NCI-H2029 (cell line): ENCODE data around the gene STARD13.
A peak's percentile ranks its signal among the peaks of the same experiment; 100 is the strongest.

Source experiments
- DNase-seq: peaks from one replicate; lab custom pipeline; 2025; lab: John Stamatoyannopoulos, UW

STARD13 gene

DNA sequence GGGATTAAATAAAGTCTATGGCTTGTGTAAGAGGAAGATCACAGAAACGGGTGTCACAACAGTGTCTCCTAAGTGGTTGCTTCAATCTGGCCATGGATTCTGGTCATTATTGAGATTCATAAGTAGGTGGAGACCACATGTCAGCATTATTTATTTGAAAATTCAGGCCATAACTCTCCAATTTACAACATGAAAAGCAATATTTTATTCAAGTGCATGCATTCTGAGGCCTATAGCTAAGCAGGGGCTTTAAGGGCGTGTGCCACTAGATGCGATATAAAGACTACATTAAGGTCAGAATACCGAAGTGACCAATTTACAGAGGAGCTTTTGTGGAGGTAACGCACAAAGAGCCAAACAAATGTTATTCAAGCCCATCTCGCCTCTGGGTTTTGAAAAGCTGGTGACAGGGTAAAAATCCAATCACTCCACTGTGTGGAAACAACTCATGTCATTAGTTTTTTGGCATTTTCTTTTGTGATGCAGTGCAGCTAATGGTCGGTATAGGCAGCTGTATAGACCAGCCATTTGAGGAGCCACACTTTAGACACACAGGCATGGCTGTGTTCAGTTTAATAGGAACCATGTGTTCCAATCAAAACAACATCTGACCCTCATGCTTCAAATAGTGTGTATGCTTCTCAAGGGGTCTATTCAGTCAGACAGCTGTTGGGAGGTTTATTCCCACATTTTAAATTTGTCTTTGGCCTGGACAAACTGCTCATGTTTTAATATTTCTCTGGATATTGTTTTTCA, 145.6 kb downstream of the STARD13 start:
- DNase-seq = no peak

DNA sequence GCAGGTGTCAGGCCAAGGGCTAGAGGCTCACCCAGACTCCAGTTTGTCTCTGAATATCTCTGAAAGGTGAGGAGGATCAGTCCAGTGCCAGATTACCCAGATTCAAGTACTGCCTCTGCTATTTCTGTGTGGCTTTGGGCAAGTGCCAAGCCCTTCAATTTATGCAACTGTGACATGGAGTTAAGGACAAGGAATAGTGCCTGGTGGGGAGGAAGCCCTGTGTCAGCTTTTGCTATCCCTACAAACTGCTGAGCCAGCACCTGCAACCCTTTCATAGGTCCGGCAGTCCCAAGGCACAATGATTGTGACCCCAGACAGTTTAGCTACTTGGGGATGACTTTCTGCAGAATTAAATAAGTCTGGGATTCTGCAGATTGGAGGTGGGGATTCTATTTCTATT, 146.4 kb downstream of the STARD13 start:
- peak; percentile 5 for DNase-seq

DNA sequence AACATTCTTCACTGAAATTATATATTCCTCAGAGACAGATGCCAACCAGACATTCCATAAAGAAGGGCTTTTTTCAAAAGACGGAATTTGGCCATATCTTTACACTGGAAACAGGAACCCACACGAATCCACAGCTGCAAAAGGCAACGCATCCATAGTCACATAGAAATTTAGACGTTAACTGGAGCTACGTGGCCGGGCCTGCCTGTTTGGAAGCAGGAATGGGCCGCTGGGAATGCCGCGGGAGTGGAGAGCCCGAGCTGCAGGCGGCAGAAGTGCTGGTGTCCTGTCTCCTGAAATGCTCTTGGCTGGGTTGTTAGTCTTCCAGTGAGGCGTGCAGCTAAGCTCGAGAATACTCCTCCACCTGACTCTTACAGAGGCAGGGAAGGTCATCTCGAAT, 147.1 kb downstream of the STARD13 start:
- no peak for DNase-seq

DNA sequence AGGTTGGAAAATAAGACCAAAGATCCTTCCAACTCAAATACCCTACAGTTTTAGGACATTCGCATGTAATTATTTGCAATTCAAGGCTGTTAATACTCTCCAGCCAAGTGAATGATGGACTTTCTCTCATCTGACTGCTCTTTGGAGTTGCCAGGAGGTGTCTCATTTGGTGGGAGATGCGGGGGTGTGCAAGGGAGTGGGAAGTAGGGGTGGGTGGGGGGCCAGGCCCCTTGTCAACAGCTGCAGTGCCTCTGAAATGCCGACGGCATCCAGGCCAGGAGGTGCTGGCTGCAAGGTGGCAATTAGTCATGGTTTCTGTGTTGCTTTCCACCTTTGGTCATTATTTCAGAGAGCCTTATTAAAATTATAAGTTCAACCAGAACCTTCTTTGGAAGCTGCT, 147.8 kb downstream of the STARD13 start:
- DNase-seq = no peak

DNA sequence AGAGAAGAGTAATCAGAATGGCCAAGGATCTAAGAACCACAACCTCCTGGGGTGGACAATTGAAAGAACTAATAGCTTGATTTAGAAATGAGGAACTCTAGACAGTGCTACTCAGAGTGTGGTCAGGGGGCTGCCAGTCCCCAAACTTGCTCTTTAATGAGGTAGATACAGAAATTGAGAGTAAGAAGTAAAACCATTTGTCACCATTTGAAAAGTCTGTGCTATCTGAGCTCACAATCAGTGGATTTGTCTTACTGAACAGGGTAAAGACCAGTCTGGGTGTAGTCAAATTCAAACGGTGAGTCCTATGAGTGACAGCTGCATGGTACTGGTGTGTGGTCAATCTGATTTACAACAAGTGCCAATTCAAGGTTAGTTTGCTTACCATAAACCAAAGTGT, 150.5 kb downstream of the STARD13 start:
- no peak for DNase-seq

DNA sequence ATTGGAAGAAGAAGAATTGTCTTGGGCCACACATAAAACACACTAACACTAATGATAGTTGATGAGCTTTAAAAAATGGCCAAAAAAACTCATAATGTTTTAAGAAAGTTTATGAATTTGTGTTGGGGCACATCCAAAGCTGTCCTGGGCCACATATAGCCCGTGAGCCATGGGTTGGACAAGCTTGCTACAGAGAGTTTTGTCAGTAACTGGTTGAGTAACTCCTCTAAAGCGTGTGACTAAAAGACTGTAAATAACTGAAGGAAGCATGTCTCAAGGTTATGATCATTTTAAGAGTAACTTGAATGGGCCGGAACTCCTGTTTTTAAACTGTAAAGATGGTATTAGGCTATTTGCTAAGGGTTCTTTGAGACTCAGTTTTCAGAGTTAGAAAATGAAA, 151.3 kb downstream of the STARD13 start:
- no peak for DNase-seq

DNA sequence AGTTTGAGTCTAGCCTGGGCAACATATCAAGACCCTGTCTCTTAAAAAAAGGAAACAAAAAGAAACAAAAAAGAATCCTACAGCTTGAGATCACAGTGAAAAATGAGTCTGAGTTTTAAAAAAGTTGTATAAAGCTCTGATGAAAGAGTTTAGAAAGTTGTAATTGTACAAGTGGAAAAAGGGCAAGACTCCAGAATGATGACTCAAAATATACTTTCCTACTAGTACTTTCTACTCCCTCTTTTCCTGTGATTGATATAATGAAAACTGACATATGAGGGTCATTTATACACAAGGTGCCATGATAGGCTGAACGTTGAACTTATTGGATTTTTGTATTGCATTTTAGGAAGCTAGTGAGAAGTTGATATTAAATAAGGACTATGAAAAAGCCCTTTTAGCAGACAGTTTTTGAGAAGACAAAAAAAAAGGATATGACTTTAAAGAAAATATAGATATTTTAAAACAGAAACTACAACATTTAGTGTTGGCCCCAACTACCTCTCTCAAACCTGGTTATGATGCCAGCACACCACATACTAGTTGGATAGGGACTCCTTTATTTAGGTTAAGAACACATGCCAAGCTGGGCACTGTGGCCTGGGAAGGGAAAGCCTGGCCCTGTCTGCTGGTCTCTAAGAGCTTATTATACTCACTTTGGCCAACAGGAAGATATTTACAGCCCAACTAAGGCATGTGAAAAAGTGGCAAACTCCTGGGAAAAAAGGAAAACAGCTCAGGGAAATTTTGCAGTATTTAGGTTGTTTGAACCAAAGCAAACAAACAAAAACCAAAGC, 152.7 kb downstream of the STARD13 start:
- no peak for DNase-seq

DNA sequence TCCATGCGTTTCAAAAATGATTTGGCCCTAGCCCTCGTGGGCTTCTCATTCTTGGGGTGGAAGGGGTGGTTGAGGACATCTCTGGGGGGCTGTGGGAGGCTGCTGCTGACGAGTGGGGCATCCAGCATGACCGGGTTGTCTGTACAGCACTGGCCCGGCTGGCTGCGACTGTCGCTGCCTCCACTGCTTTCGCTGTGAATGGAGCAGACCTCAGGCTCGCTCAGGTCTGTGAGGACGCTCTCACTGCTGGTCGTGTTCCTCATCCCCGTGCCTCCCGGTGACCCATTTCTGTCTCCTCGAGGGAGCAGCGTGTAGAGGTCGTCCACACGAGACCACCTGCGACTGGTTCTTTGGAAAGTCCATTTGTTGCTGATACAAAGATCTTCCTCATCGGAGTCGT, 155.7 kb downstream of the STARD13 start:
- DNase-seq = no peak

DNA sequence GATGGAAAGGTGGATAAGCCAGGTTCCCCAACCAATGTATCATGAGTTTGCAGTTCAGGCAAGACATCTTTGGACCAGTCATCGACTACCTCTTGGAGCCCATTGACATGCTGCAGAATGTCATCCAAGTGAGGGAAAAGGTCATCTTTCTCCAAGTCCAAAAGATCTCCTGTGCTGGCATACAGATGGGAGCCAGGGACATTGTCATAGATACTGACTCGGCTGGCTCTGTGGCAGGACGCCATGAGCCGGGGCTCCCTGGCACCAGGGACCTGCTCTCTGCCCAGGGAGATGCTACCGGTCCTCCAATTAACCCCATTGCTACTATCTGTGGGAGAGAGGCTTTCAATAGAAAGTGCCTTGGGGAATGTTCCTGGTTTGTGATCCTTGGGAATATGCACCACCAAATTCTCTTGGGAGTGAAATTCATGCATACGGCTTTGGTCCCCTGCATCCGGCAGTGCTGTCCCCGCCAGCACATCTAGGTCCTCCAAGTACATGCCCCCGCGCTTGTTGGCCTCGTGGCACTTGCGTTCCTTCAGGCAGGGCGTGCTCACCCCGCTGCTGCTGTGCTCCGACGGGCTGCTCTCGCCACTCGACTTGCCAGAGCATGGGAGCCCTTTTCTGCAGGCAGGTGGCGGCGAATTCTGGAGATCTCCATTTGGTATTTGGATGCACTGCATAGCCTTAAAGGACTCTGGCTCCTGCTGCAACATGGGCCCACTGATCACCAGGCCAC, 156.3 kb downstream of the STARD13 start:
- DNase-seq = no peak

DNA sequence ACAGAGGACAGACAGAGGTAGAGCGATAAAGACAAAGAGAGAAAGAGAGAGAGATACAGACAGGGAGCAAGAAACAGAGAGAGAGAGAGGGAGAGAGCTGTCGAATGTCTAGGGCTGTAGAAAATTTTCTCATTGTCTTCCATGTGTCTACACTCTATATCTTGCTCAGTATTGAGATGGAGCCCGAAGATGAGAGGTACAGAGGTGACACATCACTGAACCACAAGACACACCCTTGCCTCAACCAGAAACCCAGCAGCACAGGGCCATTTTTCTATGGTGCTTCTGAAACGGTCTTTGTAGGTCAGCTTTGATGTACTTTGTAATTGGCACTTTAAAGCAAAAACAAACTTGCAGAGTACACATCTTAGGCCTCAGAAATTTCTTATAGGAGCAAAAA, 157.4 kb downstream of the STARD13 start:
- no peak for DNase-seq

DNA sequence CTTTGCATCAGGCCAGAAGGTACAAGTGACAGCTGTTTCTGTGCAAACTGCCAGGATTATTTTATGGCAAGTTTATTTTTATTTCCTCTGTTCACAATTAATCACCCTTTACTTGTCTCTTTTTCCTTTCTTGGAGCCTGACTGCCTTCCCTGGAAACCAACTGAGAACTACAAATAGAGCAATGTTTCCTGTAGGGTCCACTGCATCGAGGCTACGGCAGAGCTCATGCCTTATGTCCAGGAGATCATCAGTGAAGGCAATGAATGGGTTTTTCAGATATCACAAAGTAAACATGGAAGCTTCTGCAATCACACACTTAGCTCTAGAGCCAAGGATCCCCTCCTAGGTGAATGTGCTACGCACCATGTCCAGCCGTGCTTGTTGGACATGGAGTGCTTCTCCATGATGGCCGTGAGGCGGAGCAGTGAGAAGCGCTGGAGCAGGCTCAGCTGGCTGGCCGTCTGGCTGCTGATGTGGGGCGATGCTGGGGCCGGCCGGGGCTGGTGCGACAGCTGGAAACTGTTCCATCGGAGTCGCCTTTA, 158.5 kb downstream of the STARD13 start:
- no peak for DNase-seq

DNA sequence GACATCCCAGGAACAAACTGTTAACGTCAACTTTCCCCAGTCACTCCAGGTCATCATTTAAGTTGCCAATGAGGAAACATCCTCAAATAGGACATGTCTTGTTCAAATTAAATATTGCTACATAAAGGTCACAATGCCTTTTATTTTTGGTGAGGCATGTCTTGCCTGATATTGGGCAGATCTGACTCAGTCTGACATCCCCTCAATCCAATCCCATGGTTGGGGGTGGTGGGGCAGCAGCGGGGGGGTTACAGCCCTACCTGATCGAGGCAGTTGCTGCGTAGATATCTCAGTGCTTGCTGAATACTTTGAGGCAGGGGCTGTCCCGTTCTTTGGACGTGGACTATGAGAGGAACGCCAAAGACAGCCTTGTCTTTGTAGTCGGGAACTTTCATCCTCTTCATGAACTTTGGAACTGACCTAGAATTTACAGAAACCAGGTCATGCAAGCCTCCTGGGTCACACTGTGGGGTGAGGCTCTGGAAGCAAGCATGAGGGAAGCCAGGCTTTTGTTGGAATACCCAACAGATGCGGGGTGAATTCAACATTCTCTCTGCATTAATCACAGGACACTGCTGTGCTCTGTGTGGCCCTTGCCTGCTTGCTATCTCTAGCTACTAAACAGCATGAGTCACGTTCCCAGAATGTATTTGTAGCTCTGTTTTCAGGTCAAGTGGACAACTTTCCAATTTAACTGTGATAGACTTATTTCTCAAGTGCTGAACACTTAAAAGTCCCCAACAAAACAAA, 159.6 kb downstream of the STARD13 start:
- DNase-seq = no peak

DNA sequence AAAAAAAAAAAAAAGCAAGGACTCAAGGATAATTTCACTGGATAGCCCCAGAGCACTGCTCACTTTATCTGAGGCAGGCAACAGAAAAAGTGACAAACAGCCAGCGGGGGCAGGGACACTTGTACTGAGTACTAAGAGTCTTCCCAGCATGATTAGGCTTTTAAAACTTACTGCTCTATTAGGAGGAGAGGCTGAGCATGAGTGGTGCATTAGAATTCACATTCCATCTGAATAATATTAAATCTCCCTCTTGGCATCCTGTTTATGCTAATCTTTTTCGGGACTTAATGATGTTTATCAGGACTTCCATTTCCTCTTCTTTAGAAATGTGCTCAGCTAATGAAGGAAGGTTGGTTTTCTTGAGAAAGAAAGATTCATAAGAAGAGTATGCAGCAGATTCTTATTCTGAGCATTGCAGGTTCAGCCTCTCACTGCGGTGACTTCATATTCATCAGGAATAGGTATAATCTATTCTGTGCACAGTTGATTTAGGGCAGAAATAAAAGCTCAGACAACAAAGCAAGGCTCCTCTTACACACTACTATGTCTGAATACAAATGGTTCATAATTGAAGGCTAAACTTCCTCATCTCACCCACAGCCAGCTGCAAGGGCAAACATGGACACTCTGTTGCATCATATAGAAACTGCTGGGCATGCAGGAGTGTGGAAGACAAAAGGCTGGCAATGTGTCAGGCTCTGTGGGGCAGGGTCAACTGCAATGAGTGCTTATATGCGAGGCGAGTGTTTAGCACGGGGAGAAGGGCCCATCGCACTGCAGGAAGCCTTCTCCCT, 162.3 kb downstream of the STARD13 start:
- DNase-seq = peak; percentile 56

DNA sequence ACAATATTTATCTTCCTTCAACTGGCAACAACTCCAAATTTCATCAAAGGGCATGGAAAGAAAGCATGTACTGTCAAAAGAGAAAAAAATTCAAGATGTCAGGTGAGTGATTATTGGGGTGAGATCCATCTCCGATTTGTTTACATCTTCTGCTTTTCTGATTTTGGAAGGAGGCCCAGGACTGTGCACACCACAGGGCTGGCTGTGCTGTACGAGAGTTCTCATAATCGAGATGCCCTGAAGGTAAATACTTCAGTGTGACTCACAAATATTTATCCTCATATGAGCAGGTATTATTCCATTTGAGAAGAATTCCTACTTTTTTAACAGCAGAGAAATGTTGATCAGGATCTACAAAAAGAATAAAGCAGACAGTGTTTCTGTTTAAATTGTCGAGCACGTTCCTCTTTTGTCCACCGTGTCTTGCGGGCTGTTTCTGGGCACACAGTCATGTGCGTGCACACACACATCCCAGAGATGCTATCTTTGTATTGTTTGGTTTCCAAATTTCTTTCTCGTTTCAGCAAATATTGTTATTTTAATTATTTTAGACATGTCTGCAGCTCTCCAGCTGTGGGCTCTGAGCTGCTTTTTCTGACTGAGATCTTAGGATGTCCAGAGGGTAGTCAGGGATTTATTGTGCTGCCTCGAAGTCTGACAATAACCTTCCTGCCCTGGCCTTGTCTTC, 165.6 kb downstream of the STARD13 start:
- DNase-seq = no peak

DNA sequence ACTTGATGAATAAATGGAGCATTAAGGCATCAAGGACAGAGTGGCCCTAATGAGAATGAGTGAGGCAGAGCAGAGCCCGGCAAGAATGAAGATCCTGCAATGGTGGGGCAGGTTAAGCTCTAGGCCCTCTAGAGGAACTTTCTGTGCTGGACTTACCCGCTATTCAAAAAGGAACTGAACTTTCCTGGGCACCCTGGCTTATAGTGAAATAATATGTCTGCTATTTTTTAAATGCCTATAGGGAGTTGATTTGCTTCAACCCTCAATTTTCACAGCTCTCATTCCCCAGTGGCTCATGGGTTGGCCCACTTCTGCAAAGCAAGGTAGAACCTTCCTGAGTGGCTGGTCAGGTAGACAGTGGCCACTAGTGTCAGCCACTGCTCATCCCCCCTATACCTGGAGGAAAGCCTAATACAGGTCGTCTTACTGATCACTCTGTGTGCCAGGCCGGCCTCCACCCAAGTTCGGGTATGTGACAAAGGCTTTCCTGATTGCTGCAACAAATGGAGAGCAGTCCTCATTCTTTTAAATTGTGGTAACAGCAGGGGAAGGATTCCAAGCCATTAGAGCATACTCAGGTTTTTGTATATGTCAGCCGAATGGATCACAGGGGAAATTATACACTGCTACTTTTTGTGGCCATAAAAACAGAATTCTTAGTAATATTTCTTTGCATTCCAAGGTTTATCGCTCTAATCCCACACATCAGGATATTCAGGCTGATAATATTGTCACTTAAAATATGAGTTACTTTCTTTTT, 166.4 kb downstream of the STARD13 start:
- no peak for DNase-seq

DNA sequence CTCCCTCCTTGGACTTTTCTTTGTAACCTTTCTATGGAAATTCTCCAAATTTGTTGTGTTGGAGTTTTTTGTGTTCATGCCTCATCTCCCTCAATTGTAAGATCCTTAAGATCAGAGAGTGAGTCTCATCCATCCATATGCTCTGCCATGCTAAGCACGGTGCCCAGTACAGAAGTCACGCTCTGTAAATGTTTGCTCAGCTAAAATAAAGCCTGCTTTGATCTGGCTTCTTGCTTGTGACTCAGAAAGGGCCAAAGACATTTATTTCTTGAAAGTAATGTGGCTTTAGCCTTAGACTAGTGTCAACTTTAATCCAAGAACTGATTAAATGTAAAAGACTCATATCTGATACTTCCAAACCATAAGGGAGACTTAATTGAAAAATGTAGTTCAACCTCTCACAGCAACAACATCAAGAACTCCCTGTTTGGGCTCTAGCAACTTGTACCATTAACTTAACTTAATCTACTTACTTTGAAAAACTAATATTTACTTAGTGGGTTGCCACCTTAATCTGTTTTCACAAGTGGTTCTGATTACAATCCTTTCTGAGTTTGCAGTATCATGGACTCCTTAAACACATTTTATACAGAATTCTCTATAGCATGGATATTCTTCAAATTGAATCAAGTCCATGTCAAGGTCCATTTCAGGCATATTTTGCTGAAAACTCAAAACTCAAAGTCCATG, 169.1 kb downstream of the STARD13 start:
- no peak for DNase-seq

DNA sequence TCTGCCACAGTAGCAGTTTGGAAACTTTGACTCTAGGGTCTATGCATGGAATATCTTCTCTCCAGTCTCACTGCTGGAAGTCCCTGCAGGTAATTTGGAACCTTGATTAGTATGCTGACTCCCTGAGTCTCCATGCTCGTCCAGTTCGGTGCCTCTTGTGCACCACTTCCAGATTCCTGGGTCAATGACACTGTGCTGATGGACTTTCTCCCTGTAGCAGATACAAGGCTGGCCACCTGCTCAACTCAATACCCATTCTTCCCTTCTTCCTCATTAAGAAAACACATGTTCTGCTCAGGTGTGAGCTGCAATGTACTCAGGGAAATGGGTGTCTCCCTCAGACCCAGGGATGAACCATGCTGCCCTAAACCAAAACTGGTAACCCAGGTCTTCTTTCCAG, 170.3 kb downstream of the STARD13 start:
- no peak for DNase-seq

DNA sequence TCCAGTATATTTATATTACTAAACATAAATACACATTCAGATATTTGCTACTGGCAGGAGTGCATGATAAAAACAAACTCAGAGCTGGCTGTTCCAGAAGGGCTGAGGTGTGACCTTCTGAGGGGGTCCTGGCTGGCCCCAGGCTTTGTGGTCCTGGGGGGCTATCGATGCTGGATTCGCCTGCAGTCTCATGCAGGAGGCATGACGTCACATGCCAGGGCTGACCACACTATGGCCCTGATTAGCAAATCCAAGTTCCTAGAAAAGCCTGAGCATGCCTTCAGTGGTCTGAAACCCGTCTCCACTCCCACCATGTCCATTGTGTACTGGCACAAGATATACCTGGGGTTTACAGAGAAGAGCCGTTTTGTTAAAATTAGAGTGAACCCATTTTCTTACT, 171.4 kb downstream of the STARD13 start:
- DNase-seq = no peak

DNA sequence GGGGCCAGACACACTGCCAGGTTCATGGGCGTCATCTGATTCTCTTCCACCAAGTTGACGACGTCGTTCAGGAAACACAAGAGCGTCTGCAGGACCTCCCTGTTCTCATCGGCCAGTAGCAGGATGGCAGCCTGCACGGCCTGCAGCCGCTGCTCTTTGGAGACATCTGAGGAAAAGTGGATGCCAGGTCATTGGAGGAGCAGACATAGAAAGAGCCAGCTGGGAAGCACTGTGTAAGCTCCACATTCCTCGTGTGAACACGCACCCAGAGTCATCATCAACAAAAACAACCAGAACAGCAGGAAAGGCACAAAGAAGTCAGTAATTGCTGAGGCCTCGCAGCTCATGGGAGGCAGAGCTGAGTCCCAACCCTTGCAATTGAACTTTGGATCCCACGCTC, 172.8 kb downstream of the STARD13 start:
- no peak for DNase-seq
